IMR-90 (cell line): ENCODE measurements around the gene MLEC. TPM values are rescaled to one million over a fixed set of nuclear protein-coding genes. Genes with fewer than 3 reads are reported as not detected.

Experiments
- ATAC-seq: fragments of 200-7000 bp; cut with Tn5 transposase; 2 replicates; pipeline ENCODE4 v1.9.1; 2020; ENCODE audit warnings: low read depth, mild to moderate bottlenecking, moderate library complexity
- BruUV-seq: library from RNA; stranded (reverse); fragments of 400-500 nt; replicated peaks from 2 replicates; lab custom pipeline; 2021; lab: Mats Ljungman, UMichigan
- CTCF ChIA-PET: fragments of 300-600 bp; formaldehyde crosslinking; extraction: SDS; loops from one replicate; lab custom pipeline; 2021; ENCODE audit warnings: antibody characterized with exemption; lab: Yijun Ruan, JAX
- POLR2A ChIA-PET: fragments of 300-600 bp; sonication (Branson Sonifier 250); formaldehyde crosslinking; loops from one replicate; lab custom pipeline; 2022; ENCODE audit warnings: antibody characterized with exemption; ENCODE audit not compliant: unreplicated experiment; lab: Charles Lee
- DNase-seq: peaks from one replicate; pipeline ENCODE4 v3.0.0; 2013
- H2AFZ ChIP-seq: replicated peaks from 2 replicates; pipeline ENCODE3; 2013; ENCODE audit warnings: low read length, mild to moderate bottlenecking; ENCODE audit not compliant: poor library complexity
- H2AK5ac ChIP-seq: 2 replicates; pipeline ENCODE4 v1.6.1; 2013; ENCODE audit warnings: low read depth, low read length, inconsistent platforms
- H2AK9ac ChIP-seq: replicated peaks from 2 replicates; pipeline ENCODE3; 2013; ENCODE audit warnings: mild to moderate bottlenecking, low read depth, low read length, moderate library complexity; ENCODE audit not compliant: poor library complexity
- H2BK120ac ChIP-seq: 2 replicates; pipeline ENCODE4 v1.6.1; 2013; ENCODE audit warnings: low read depth, low read length, inconsistent platforms
- H2BK15ac ChIP-seq: 3 replicates; pipeline ENCODE4 v1.6.1; 2013; ENCODE audit warnings: low read depth, low read length, inconsistent platforms
- H2BK20ac ChIP-seq: 2 replicates; pipeline ENCODE4 v1.6.1; 2013; ENCODE audit warnings: low read depth, mild to moderate bottlenecking, inconsistent platforms, low read length, moderate library complexity
- H2BK5ac ChIP-seq: 2 replicates; pipeline ENCODE4 v1.6.1; 2013; ENCODE audit warnings: mild to moderate bottlenecking, low read depth, low read length, inconsistent platforms; ENCODE audit not compliant: poor library complexity, severe bottlenecking
- H3K14ac ChIP-seq: replicated peaks from 2 replicates; pipeline ENCODE4 v1.6.1; 2013; ENCODE audit warnings: low read depth, low read length, inconsistent platforms
- H3K18ac ChIP-seq: 2 replicates; pipeline ENCODE4 v1.6.1; 2013; ENCODE audit warnings: low read depth, low read length, control low read depth
- H3K23ac ChIP-seq: 2 replicates; pipeline ENCODE4 v1.6.1; 2013; ENCODE audit warnings: low read depth, low read length, inconsistent platforms
- H3K27ac ChIP-seq: 2 replicates; pipeline ENCODE4 v1.5.1; 2013; ENCODE audit warnings: mild to moderate bottlenecking, control low read depth, low read length; ENCODE audit not compliant: insufficient read depth
- H3K27me3 ChIP-seq: 2 replicates; pipeline ENCODE4 v1.6.1; 2013; ENCODE audit warnings: low read length; ENCODE audit not compliant: control insufficient read depth, insufficient read depth
- H3K36me3 ChIP-seq: 2 replicates; pipeline ENCODE4 v1.6.1; 2013; ENCODE audit warnings: low read length, mixed read lengths; ENCODE audit not compliant: control insufficient read depth, insufficient read depth
- H3K4ac ChIP-seq: 2 replicates; pipeline ENCODE4 v1.6.1; 2013; ENCODE audit warnings: low read depth, low read length, inconsistent platforms
- H3K4me1 ChIP-seq: 2 replicates; pipeline ENCODE4 v1.6.1; 2013; ENCODE audit warnings: low read length, mixed read lengths; ENCODE audit not compliant: control insufficient read depth, insufficient read depth
- H3K4me2 ChIP-seq: 2 replicates; pipeline ENCODE4 v1.6.1; 2013; ENCODE audit warnings: low read depth, mild to moderate bottlenecking, control low read depth, low read length, moderate library complexity
- H3K4me3 ChIP-seq: 2 replicates; pipeline ENCODE4 v1.5.1; 2013; ENCODE audit warnings: low read depth, mild to moderate bottlenecking, control low read depth, low read length, moderate library complexity; ENCODE audit not compliant: insufficient read depth
- H3K56ac ChIP-seq: 2 replicates; pipeline ENCODE4 v1.6.1; 2013; ENCODE audit warnings: low read length, inconsistent platforms; ENCODE audit not compliant: insufficient read depth; ENCODE audit errors: extremely low read depth
- H3K79me1 ChIP-seq, 2 experiments: 2 replicates each; pipeline ENCODE4 v1.6.1; 2013; ENCODE audit warnings: low read length in 2 of 2, inconsistent platforms in 1 of 2, low read depth in 1 of 2
- H3K9ac ChIP-seq: 2 replicates; pipeline ENCODE4 v1.6.1; 2013; ENCODE audit warnings: low read depth, low read length, control low read depth
- H3K9me1 ChIP-seq: 2 replicates; pipeline ENCODE4 v1.6.1; 2013; ENCODE audit warnings: low read length, inconsistent platforms; ENCODE audit not compliant: insufficient read depth
- H3K9me3 ChIP-seq: 2 replicates; pipeline ENCODE4 v1.6.1; 2013; ENCODE audit warnings: low read length; ENCODE audit not compliant: control insufficient read depth, insufficient read depth
- H4K20me1 ChIP-seq: 2 replicates; pipeline ENCODE4 v1.6.1; 2013; ENCODE audit warnings: low read length, inconsistent platforms; ENCODE audit not compliant: insufficient read depth
- H4K5ac ChIP-seq: 2 replicates; pipeline ENCODE4 v1.6.1; 2013; ENCODE audit warnings: mild to moderate bottlenecking, low read depth, low read length, control low read depth
- H4K8ac ChIP-seq, 2 experiments: 2 replicates each; pipeline ENCODE4 v1.6.1; 2013; ENCODE audit warnings: low read depth in 2 of 2, low read length in 2 of 2, control low read depth in 1 of 2, inconsistent platforms in 1 of 2
- H4K91ac ChIP-seq: 2 replicates; pipeline ENCODE4 v1.6.1; 2013; ENCODE audit warnings: low read depth, low read length, inconsistent platforms; ENCODE audit not compliant: insufficient read depth
- MAFK ChIP-seq: IDR thresholded peaks from 2 replicates; pipeline ENCODE4 v1.6.1; 2012; ENCODE audit warnings: low read depth, low read length, improper control_type of control experiment
- WGBS, 2 experiments: methylation state at CpG; one replicate each; pipeline versions ENCODE4 v1.1.5 to v1.1.7; 2013; ENCODE audit warnings: missing lambda C conversion rate in 2 of 2; ENCODE audit not compliant: insufficient read length in 1 of 2; ENCODE audit errors: extremely low coverage in 2 of 2; 5-methylcytosine and 5-hydroxymethylcytosine counted together
- dilution Hi-C: fragments of 300-500 bp; cut with HindIII; formaldehyde crosslinking; loops from one replicate; pipeline ENCODE4 v1.14.3; 2018; ENCODE audit warnings: low sequenced_read_pairs; ENCODE audit not compliant: unreplicated experiment
- in situ Hi-C: fragments of 300-500 bp; cut with MboI; formaldehyde crosslinking; loops from 3 replicates; pipeline ENCODE4 v1.14.3; 2019; ENCODE audit warnings: low sequenced_read_pairs, inconsistent platforms, mixed read lengths
- intact Hi-C: fragments of 100-400 bp; cut with micrococcal nuclease; formaldehyde crosslinking; loops from 2 replicates; pipeline ENCODE4 v1.10.0; 2022
- polyA plus RNA-seq, 3 experiments: library from polyadenylated mRNA; depleted of rRNA; stranded (reverse); fragments of >200 nt; gene quantifications; 2 replicates each; pipeline ENCODE4 v1.2.3, GENCODE V29; 2012; ENCODE audit warnings: low replicate concordance in 1 of 3
- total RNA-seq: library from RNA; depleted of rRNA; stranded (reverse); fragments of >200 nt; gene quantifications from 2 replicates; pipeline ENCODE4 v1.2.3, GENCODE V29; 2012

Gene MLEC
- total and polyA plus RNA-seq, 2 of the 4 experiments (the other 2 are of a cell fraction), result 44.1 to 137 TPM

GRCh38 chr12:120718055-120718454 is 31.1 kb downstream of the MLEC start:
- Histone ChIP-seq H3K23ac (no peak overlapping the region), H2BK5ac (no peak overlapping the region), H3K27ac (no peak overlapping the region), H3K56ac (no peak overlapping the region), H3K4me1 (peaks cover 9% of the 10 kb centered on the region; the same call in 1 of the 2 replicates), H3K9ac (no peak overlapping the region), H2BK15ac (no peak overlapping the region), H3K4me3 (no peak overlapping the region), H3K4ac (no peak overlapping the region), H4K20me1 (no peaks in the 10 kb centered on the region; the same call in 1 of the 2 replicates), H3K27me3 (no peaks in the 10 kb centered on the region), H2AK9ac (no peak overlapping the region), H2BK120ac (no peak overlapping the region), H3K14ac (no peak overlapping the region), H4K5ac (no peak overlapping the region), H3K9me3 (no peaks in the 10 kb centered on the region), H4K8ac (no peak overlapping the region), H3K9me1 (peaks cover 10% of the 10 kb centered on the region), H3K36me3 (peaks cover 51% of the 10 kb centered on the region), H3K79me1 (peaks cover 21 to 42% of the 10 kb centered on the region in 2 experiments), H2AK5ac (no peak overlapping the region), H2AFZ (no peak overlapping the region), H3K4me2 (no peak overlapping the region), H2BK20ac (no peak overlapping the region), H3K18ac (no peak overlapping the region), H4K91ac (no peak overlapping the region)
- ATAC-seq, result no peak
- ChIA-PET POLR2A (no interaction called here), CTCF (no interaction called here)
- in situ Hi-C loops, result no loop called here
- no peak for DNase-seq
- dilution Hi-C loops, result no loop called here
- no TSS peak for BruUV-seq
- intact Hi-C loops, result no loop called here
- WGBS, 2 experiments, result no CpG with 5 or more reads among the region's 9 CpGs
- TF ChIP-seq MAFK, result no peak
